Right lobe of liver (tissue), 6 donors: ENCODE data around the gene ERI3. TPM values are rescaled to one million over a fixed set of nuclear protein-coding genes. Genes with fewer than 3 reads are reported as not detected.

ENCODE experiments used
- ATAC-seq, 4 donors: fragments of 200-7000 bp; cut with Tn5 transposase; one replicate each; pipeline ENCODE4 v1.9.1; 2020; ENCODE audit warnings: mild to moderate bottlenecking in 4 of 4, moderate library complexity in 4 of 4
- DNase-seq, 3 donors: peaks; one replicate each; pipeline ENCODE4 v3.0.0-alpha.2; 2020
- H3K27ac ChIP-seq, 3 donors: fragments of 200-600 bp; one replicate each; pipeline ENCODE4 v1.8.0; 2022
- H3K27me3 ChIP-seq, 2 donors: fragments of 200-600 bp; one replicate each; pipeline ENCODE4 v1.8.0; 2022
- H3K36me3 ChIP-seq, 4 donors: fragments of 200-600 bp; sonication (generic) in 1 of 4; one replicate each; pipeline versions ENCODE4 v1.5.1 to v1.8.0; 2017 to 2022; ENCODE audit warnings: control low read depth in 1 of 4
- H3K4me1 ChIP-seq, 4 donors: fragments of 200-600 bp; sonication (generic) in 1 of 4; one replicate each; pipeline versions ENCODE4 v1.5.1 to v1.8.0; 2017 to 2022; ENCODE audit warnings: control low read depth in 1 of 4
- H3K4me3 ChIP-seq, 3 donors: fragments of 200-600 bp; one replicate each; pipeline ENCODE4 v1.8.0; 2022
- H3K9me3 ChIP-seq, 4 donors: fragments of 200-600 bp; sonication (generic) in 1 of 4; one replicate each; pipeline versions ENCODE4 v1.5.1 to v1.8.0; 2017 to 2022; ENCODE audit warnings: control low read depth in 1 of 4
- POLR2A ChIP-seq: fragments of 450-650 bp; IDR thresholded peaks from one replicate; pipeline ENCODE4 v1.6.1; 2017; ENCODE audit warnings: antibody characterized with exemption, mild to moderate bottlenecking
- WGBS: methylation state at CpG from one replicate; pipeline ENCODE4 v1.1.6; 2018; ENCODE audit warnings: low coverage, low lambda C conversion rate; ENCODE audit not compliant: insufficient coverage; ENCODE audit errors: missing lambda C conversion rate; 5-methylcytosine and 5-hydroxymethylcytosine counted together
- intact Hi-C, 2 donors: fragments of 100-400 bp; cut with DNase I; formaldehyde crosslinking; loops; one replicate each; pipeline versions ENCODE4 v1.11.2 to v1.14.1; 2022
- long read RNA-seq: library from polyadenylated mRNA; unstranded; transcript quantifications from one replicate; pipeline ENCODE4 v2.0.0, GENCODE V29; 2019
- total RNA-seq, 6 experiments: library from RNA; depleted of rRNA in 2 of 6; stranded (reverse); fragments of >200 nt in 2 of 6; fragmentation: NEBNext Ultra II Directional in 3 of 6; extraction: Animal tissue kit (Norgen Biotek cat#: 25700) in 3 of 6; gene quantifications; one replicate each; pipeline versions ENCODE4 v1.1.0 to v1.2.4, GENCODE V29; 2016 to 2023
- TF ChIP-seq, protein P1 (sequence below), 4 donors: fragments of 200-600 bp in 3 of 4; fragments of 450-650 bp in 1 of 4; IDR thresholded peaks; one replicate each; pipeline versions ENCODE4 v1.5.1 to v1.8.0; 2016 to 2022; ENCODE audit warnings: antibody characterized with exemption in 4 of 4, mild to moderate bottlenecking in 2 of 4
- donor health status: DM: no; HTN: yes; CAD: no.
- donor health status: DM: no; HTN: no; CAD: no.
- donor health status: DM: no; HTN: no; CAD: no.
- donor health status: DM: no; HTN: yes; CAD: no.
- donor health status: DM: no; HTN: yes; CAD: no.

The ERI3 gene, protein sequence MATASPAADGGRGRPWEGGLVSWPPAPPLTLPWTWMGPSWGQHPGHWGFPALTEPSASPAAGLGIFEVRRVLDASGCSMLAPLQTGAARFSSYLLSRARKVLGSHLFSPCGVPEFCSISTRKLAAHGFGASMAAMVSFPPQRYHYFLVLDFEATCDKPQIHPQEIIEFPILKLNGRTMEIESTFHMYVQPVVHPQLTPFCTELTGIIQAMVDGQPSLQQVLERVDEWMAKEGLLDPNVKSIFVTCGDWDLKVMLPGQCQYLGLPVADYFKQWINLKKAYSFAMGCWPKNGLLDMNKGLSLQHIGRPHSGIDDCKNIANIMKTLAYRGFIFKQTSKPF
- 10 to 100 TPM; 20.6 to 30.6 (median 23.8) TPM for total RNA-seq
- long read RNA-seq, partial matches to known transcripts: 1 of 3 reads
- long read RNA-seq, other reads (novel, unspliced or antisense): 2 of 3 reads

DNA sequence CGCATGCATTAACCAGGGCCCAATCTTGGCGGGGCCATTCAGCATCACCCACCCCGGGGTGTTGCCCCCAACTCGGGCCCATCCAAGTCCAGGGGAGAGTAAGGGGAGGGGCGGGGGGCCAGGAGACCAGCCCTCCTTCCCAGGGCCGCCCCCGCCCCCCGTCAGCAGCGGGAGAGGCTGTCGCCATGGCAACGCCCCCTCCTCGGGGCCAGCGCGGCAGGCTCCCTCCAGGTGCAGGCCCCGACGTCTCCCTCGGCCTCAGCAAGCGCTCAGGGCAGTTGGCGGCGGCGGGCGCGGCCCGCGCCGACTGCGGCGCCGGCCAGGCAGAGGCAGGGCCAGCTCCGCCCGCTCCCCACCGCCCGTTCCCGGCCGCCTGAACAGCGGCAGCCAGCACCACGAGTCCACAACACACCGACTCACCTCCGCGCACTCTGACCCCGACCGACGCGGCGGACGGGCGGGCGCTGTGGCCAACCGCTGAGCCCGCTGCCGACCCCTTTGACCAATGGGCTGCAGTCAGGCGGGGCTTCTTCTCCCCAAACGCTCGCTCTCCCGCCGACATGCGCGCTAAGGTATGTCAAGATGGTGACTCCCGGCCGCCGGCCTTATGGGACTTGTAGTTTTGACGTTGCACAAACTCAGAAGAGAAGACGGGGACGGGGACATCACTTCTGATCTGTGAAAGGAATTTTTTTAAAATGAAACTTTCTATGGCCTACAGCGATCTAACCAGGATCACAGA lies at the start of gene ERI3:
ERI3 (minus strand) TSS at position 418 of the 742 bp plus-strand sequence; CDS start at position 187, 231 bp downstream.
- peak; percentile 74 for TF ChIP-seq POLR2A
- TF ChIP-seq, protein P1, sequence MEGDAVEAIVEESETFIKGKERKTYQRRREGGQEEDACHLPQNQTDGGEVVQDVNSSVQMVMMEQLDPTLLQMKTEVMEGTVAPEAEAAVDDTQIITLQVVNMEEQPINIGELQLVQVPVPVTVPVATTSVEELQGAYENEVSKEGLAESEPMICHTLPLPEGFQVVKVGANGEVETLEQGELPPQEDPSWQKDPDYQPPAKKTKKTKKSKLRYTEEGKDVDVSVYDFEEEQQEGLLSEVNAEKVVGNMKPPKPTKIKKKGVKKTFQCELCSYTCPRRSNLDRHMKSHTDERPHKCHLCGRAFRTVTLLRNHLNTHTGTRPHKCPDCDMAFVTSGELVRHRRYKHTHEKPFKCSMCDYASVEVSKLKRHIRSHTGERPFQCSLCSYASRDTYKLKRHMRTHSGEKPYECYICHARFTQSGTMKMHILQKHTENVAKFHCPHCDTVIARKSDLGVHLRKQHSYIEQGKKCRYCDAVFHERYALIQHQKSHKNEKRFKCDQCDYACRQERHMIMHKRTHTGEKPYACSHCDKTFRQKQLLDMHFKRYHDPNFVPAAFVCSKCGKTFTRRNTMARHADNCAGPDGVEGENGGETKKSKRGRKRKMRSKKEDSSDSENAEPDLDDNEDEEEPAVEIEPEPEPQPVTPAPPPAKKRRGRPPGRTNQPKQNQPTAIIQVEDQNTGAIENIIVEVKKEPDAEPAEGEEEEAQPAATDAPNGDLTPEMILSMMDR (IDR thresholded peaks at IDR 0.05): no peak
- H3K27ac ChIP-seq: peak within 1 kb of the TSS; percentile 35 to 47 (median 40)
- DNase-seq (peak; percentile 97 to 98 (median 98)), ATAC-seq (peak; percentile 100)
- H3K27me3 ChIP-seq: no peaks in the 10 kb centered on the region
- H3K9me3 ChIP-seq: no peaks in the 10 kb centered on the region
- peak within 1 kb of the TSS; percentile 75 to 87 (median 85) for H3K4me3 ChIP-seq
- H3K36me3 ChIP-seq: no peaks in the 10 kb centered on the region
- intact Hi-C loops: no loop called here
- 0% methylated on average over 16 of the region's 65 CpGs for WGBS
- peaks cover 0 to 9% (median 3%) of the 10 kb centered on the region in 4 donors for H3K4me1 ChIP-seq

GRCh38 chr1:44401256-44402228 lies 46.5 kb upstream of the ERI3 start:
- WGBS: 51% methylated on average over 12 of the region's 12 CpGs
- Histone ChIP-seq H3K36me3 (no peaks in the 10 kb centered on the region), H3K9me3 (no peaks in the 10 kb centered on the region), H3K27ac (no peak overlapping the region), H3K27me3 (peaks cover under 1 to 7% of the 10 kb centered on the region in 2 donors), H3K4me1 (peaks cover 0 to 30% (median 4%) of the 10 kb centered on the region in 4 donors), H3K4me3 (no peak overlapping the region)
- ATAC-seq (peak; percentile 52 to 78 (median 64)), DNase-seq (no peak)
- intact Hi-C loops: no loop called here
- no peak for TF ChIP-seq POLR2A
- TF ChIP-seq, protein P1 (IDR thresholded peaks at IDR 0.05): no peak

DNA sequence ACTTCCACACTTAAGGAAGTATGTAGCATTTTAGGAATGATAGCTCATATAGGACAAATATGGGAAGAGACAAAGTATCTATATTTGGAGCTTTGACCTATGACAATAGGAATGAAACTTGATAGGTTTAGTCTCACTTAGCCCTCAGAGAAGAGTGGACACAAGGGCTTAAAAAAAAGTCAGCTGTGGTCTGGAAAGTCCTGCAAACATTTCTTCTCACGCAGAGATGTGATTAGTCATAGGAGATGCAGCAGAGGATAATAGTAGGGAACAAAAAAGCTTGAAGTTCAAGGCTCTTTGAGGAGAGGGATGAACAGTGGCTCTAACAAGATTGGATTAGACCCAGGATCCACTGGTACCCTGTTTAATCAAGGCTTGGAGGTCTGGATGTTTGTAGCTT lies 35.2 kb upstream of the ERI3 start:
- Histone ChIP-seq H3K4me3 (no peak overlapping the region), H3K36me3 (no peaks in the 10 kb centered on the region), H3K9me3 (no peaks in the 10 kb centered on the region), H3K27ac (no peak overlapping the region), H3K4me1 (no peaks in the 10 kb centered on the region), H3K27me3 (no peaks in the 10 kb centered on the region)
- intact Hi-C loops: no loop called here
- no peak for DNase-seq
- TF ChIP-seq, protein P1 (IDR thresholded peaks at IDR 0.05): no peak
- TF ChIP-seq POLR2A: no peak
- no peak for ATAC-seq
- 62% methylated on average over 1 of the region's 1 CpG for WGBS

DNA sequence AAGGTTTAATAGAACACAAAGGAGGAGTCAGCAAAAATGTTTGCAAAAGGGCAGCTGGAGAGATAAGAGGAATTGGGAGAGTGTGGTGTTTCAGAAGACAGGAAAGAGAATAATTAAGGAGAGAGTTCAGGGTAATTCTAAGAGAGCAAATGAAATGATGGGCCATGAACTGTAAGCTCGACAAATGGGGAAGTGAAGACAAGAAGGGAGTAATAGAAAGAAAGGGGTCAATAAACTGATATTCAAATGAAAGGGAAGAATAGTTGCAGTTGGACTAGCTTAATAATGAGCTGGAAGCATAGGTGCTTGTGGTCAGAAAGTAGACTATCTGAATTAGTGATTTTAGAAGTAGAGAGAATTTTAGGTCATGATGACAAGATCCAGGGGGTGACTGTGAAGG lies 34.4 kb upstream of the ERI3 start:
- WGBS: 62% methylated on average over 1 of the region's 1 CpG

More for the DNA sequence above, 34.4 kb upstream of the ERI3 start:
- H3K4me3 ChIP-seq: no peak overlapping the region
- H3K36me3 ChIP-seq: no peaks in the 10 kb centered on the region
- no peaks in the 10 kb centered on the region for H3K9me3 ChIP-seq
- no peaks in the 10 kb centered on the region for H3K27me3 ChIP-seq
- H3K4me1 ChIP-seq: no peaks in the 10 kb centered on the region
- no peak for TF ChIP-seq POLR2A
- TF ChIP-seq, protein P1 (IDR thresholded peaks at IDR 0.05): no peak
- intact Hi-C loops: no loop called here
- no peak for DNase-seq
- no peak for ATAC-seq
- no peak overlapping the region for H3K27ac ChIP-seq
